ENCODE measurements around the gene CYP51A1. TPM values are rescaled to one million over a fixed set of nuclear protein-coding genes. Genes with fewer than 3 reads are reported as not detected.
"Not testable (repeated sequence)": the region's sequence is repeated elsewhere in the genome, so short reads cannot be mapped to it uniquely, and the experiment has no call there.

The CYP51A1 gene
- total RNA-seq, 1 donor from 2014 or later = 83.9 TPM

DNA sequence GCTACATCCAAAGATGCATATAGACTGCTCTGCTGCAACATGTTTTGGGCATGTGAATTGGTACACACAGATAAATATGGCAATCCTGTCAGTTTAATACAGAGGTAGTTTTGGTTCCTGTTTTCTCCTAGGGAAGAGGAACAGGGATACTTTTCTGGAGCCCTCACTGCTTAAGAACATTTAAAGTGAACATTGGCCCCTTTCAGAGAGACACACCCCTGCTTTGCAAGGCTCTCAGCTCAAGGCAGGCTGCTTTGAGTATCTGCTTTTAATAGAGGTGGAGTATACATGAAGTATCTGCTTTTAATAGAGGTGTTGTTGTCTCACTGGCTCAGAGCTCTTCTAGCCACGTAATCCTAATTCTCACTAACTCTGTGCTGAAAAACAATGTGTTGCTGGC is 38.9 kb downstream of the CYP51A1 start:
- Histone ChIP-seq H3K27me3 (ENCODE audit: insufficient read depth, low read length) (no peaks in the 10 kb centered on the region), H3K36me3 (ENCODE audit: insufficient read depth, low read length) (peaks cover 42% of the 10 kb centered on the region), H3K79me2 (ENCODE audit: insufficient read depth, low read length) (no peaks in the 10 kb centered on the region), H3K4me2 (ENCODE audit: low read length) (no peak overlapping the region), H3K27ac (ENCODE audit: low read depth, low read length) (no peak overlapping the region), H3K9ac (ENCODE audit: low read length) (no peak overlapping the region), H4K20me1 (ENCODE audit: insufficient read depth, low read length) (no peaks in the 10 kb centered on the region), H3K4me1 (ENCODE audit: insufficient read depth, low read length) (no peaks in the 10 kb centered on the region), H3K9me3 (ENCODE audit: insufficient read depth, low read depth, low read length) (no peaks in the 10 kb centered on the region), H2AFZ (ENCODE audit: low read depth, low read length) (no peak overlapping the region), H3K4me3 (ENCODE audit: insufficient read depth, low read depth, low read length) (no peak overlapping the region)
- no peaks in the 10 kb centered on the region for H3K27me3 Mint-ChIP-seq (ENCODE audit: low read depth, unreplicated experiment)
- no peaks in the 10 kb centered on the region for H3K9me3 Mint-ChIP-seq (ENCODE audit: unreplicated experiment)
- no peak for FAIRE-seq
- no peak overlapping the region for H3K27ac Mint-ChIP-seq (ENCODE audit: unreplicated experiment)
- no peaks in the 10 kb centered on the region for H3K4me1 Mint-ChIP-seq (ENCODE audit: low read depth, unreplicated experiment)
- TF ChIP-seq EZH2 (IDR thresholded peaks at IDR 0.05; ENCODE audit: insufficient read depth, low read length) = no peak
- TF ChIP-seq, protein P1, sequence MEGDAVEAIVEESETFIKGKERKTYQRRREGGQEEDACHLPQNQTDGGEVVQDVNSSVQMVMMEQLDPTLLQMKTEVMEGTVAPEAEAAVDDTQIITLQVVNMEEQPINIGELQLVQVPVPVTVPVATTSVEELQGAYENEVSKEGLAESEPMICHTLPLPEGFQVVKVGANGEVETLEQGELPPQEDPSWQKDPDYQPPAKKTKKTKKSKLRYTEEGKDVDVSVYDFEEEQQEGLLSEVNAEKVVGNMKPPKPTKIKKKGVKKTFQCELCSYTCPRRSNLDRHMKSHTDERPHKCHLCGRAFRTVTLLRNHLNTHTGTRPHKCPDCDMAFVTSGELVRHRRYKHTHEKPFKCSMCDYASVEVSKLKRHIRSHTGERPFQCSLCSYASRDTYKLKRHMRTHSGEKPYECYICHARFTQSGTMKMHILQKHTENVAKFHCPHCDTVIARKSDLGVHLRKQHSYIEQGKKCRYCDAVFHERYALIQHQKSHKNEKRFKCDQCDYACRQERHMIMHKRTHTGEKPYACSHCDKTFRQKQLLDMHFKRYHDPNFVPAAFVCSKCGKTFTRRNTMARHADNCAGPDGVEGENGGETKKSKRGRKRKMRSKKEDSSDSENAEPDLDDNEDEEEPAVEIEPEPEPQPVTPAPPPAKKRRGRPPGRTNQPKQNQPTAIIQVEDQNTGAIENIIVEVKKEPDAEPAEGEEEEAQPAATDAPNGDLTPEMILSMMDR (IDR thresholded peaks at IDR 0.05; ENCODE audit: insufficient read depth, low read depth, low read length) = no peak
- no peak overlapping the region for H3K4me3 Mint-ChIP-seq (ENCODE audit: unreplicated experiment)
- no peak for DNase-seq (ENCODE audit: low read depth)
- peaks cover 15% of the 10 kb centered on the region for H3K36me3 Mint-ChIP-seq (ENCODE audit: low read depth, unreplicated experiment)

DNA sequence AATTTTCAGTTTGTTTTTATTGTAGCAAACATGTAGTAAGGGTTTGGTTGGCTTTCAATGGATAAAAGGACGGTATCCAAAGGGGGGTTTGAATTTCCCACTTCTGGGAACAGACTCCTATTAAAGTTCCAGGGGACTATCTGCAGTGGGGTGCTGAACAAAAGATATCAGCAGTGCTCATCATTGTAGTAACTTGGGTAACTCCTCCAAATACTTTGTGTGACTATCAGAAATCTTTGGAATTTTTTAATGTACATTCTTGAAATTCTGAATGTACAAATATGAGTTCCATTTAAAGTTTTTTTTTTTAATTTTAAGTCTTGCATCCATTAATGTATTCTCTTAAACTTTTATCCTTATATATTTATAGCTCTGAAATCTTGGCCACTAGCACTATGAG is 42.1 kb downstream of the CYP51A1 start:
- Histone ChIP-seq H3K9me3 (ENCODE audit: insufficient read depth, low read depth, low read length) (no peaks in the 10 kb centered on the region), H3K27ac (ENCODE audit: low read depth, low read length) (no peak overlapping the region), H3K79me2 (ENCODE audit: insufficient read depth, low read length) (no peaks in the 10 kb centered on the region), H3K4me2 (ENCODE audit: low read length) (no peak overlapping the region), H3K4me1 (ENCODE audit: insufficient read depth, low read length) (no peaks in the 10 kb centered on the region), H3K4me3 (ENCODE audit: insufficient read depth, low read depth, low read length) (no peak overlapping the region), H3K9ac (ENCODE audit: low read length) (no peak overlapping the region), H3K36me3 (ENCODE audit: insufficient read depth, low read length) (peaks cover 32% of the 10 kb centered on the region), H3K27me3 (ENCODE audit: insufficient read depth, low read length) (no peaks in the 10 kb centered on the region), H4K20me1 (ENCODE audit: insufficient read depth, low read length) (no peaks in the 10 kb centered on the region), H2AFZ (ENCODE audit: low read depth, low read length) (no peak overlapping the region)
- FAIRE-seq = no peak
- H3K4me3 Mint-ChIP-seq (ENCODE audit: unreplicated experiment) = no peak overlapping the region
- no peaks in the 10 kb centered on the region for H3K9me3 Mint-ChIP-seq (ENCODE audit: unreplicated experiment)
- H3K36me3 Mint-ChIP-seq (ENCODE audit: low read depth, unreplicated experiment) = peaks cover 21% of the 10 kb centered on the region
- H3K4me1 Mint-ChIP-seq (ENCODE audit: low read depth, unreplicated experiment) = no peaks in the 10 kb centered on the region
- no peak for TF ChIP-seq EZH2 (IDR thresholded peaks at IDR 0.05; ENCODE audit: insufficient read depth, low read length)
- TF ChIP-seq, protein P1 (IDR thresholded peaks at IDR 0.05; ENCODE audit: insufficient read depth, low read depth, low read length) = no peak
- no peaks in the 10 kb centered on the region for H3K27me3 Mint-ChIP-seq (ENCODE audit: low read depth, unreplicated experiment)
- H3K27ac Mint-ChIP-seq (ENCODE audit: unreplicated experiment) = no peak overlapping the region
- DNase-seq (ENCODE audit: low read depth) = no peak

DNA sequence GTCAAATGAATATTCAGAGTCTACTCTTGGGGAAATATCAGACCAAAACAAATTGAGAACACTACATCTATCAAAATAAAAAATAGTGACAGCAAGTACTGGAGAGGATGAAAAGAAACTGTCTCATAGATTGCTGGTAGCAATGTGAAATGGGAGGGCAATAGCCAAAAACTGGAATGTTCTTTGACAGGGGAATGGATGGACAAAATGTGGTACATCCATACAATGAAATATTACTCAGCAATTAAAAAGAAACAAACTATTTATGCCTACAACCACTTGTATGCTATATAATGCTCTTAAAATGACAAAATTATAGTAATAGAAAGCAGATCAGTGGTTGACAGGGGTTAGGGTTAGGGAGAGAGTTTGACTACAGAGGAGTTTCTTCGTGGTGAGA is 46.0 kb downstream of the CYP51A1 start:
- Histone ChIP-seq H4K20me1 (ENCODE audit: insufficient read depth, low read length) (no peaks in the 10 kb centered on the region), H3K4me3 (ENCODE audit: insufficient read depth, low read depth, low read length) (no peak overlapping the region), H3K36me3 (ENCODE audit: insufficient read depth, low read length) (peaks cover 35% of the 10 kb centered on the region), H3K4me2 (ENCODE audit: low read length) (no peak overlapping the region), H3K79me2 (ENCODE audit: insufficient read depth, low read length) (no peaks in the 10 kb centered on the region), H3K4me1 (ENCODE audit: insufficient read depth, low read length) (no peaks in the 10 kb centered on the region), H3K9me3 (ENCODE audit: insufficient read depth, low read depth, low read length) (no peaks in the 10 kb centered on the region), H2AFZ (ENCODE audit: low read depth, low read length) (no peak overlapping the region), H3K27me3 (ENCODE audit: insufficient read depth, low read length) (no peaks in the 10 kb centered on the region), H3K27ac (ENCODE audit: low read depth, low read length) (no peak overlapping the region), H3K9ac (ENCODE audit: low read length) (no peak overlapping the region)
- Mint-ChIP-seq H3K4me1 (ENCODE audit: low read depth, unreplicated experiment) (no peaks in the 10 kb centered on the region), H3K36me3 (ENCODE audit: low read depth, unreplicated experiment) (peaks cover 40% of the 10 kb centered on the region), H3K4me3 (ENCODE audit: unreplicated experiment) (no peak overlapping the region), H3K27me3 (ENCODE audit: low read depth, unreplicated experiment) (no peaks in the 10 kb centered on the region), H3K9me3 (ENCODE audit: unreplicated experiment) (no peaks in the 10 kb centered on the region), H3K27ac (ENCODE audit: unreplicated experiment) (no peak overlapping the region)
- DNase-seq (ENCODE audit: low read depth) = no peak
- no peak for TF ChIP-seq EZH2 (IDR thresholded peaks at IDR 0.05; ENCODE audit: insufficient read depth, low read length)
- TF ChIP-seq, protein P1 (IDR thresholded peaks at IDR 0.05; ENCODE audit: insufficient read depth, low read depth, low read length) = no peak
- no peak for FAIRE-seq

DNA sequence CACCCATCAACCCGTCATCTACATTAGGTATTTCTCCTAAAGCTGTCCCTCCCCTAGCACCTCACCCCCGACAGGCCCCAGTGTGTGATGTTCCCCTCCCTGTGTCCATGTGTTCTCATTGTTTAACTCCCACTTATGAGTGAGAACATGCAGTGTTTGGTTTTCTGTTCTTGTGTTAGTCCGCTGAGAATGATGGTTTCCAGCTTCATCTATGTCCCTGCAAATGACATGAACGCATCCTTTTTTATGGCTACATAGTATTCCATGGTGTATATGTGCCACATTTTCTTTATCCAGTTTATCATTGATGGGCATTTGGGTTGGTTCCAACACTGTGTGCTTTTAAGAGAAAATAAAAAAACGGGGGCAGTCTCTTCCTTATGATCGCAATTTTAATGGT is 50.4 kb downstream of the CYP51A1 start:
- H3K4me1 ChIP-seq (ENCODE audit: insufficient read depth, low read length); H3K4me3 Mint-ChIP-seq (ENCODE audit: unreplicated experiment); DNase-seq (ENCODE audit: low read depth); H3K27ac ChIP-seq (ENCODE audit: low read depth, low read length); H3K27ac Mint-ChIP-seq (ENCODE audit: unreplicated experiment); H3K79me2 ChIP-seq (ENCODE audit: insufficient read depth, low read length); H3K9me3 ChIP-seq (ENCODE audit: insufficient read depth, low read depth, low read length); H3K4me2 ChIP-seq (ENCODE audit: low read length); H3K9me3 Mint-ChIP-seq (ENCODE audit: unreplicated experiment); FAIRE-seq; H4K20me1 ChIP-seq (ENCODE audit: insufficient read depth, low read length); H3K4me1 Mint-ChIP-seq (ENCODE audit: low read depth, unreplicated experiment); H3K27me3 Mint-ChIP-seq (ENCODE audit: low read depth, unreplicated experiment); H3K9ac ChIP-seq (ENCODE audit: low read length); H2AFZ ChIP-seq (ENCODE audit: low read depth, low read length); H3K27me3 ChIP-seq (ENCODE audit: insufficient read depth, low read length); H3K4me3 ChIP-seq (ENCODE audit: insufficient read depth, low read depth, low read length): not testable (repeated sequence)
- H3K36me3 ChIP-seq (ENCODE audit: insufficient read depth, low read length) = peaks cover 35% of the 10 kb centered on the region
- H3K36me3 Mint-ChIP-seq (ENCODE audit: low read depth, unreplicated experiment) = peaks cover 33% of the 10 kb centered on the region

Data from astrocyte (in vitro differentiated cells and primary cell).